Ishikawa (cell line): Measurements from ENCODE around the gene TMC7.

Experiments
- CEBPB ChIP-seq: IDR thresholded peaks from 2 replicates; pipeline ENCODE4 v1.6.1; 2012
- CREB1 ChIP-seq: IDR thresholded peaks from 2 replicates; pipeline ENCODE4 v1.6.1; 2012; ENCODE audit warnings: low read depth
- EGR1 ChIP-seq: IDR thresholded peaks from 2 replicates; pipeline ENCODE4 v1.6.1; 2012
- EP300 ChIP-seq: IDR thresholded peaks from 2 replicates; pipeline ENCODE4 v1.6.1; 2012; ENCODE audit warnings: borderline replicate concordance
- FOXM1 ChIP-seq: IDR thresholded peaks from 2 replicates; pipeline ENCODE4 v1.6.1; 2012; ENCODE audit warnings: low read depth, borderline replicate concordance
- NFIC ChIP-seq: IDR thresholded peaks from 2 replicates; pipeline ENCODE4 v1.6.1; 2012
- RAD21 ChIP-seq: IDR thresholded peaks from 2 replicates; pipeline ENCODE4 v1.6.1; 2012; ENCODE audit warnings: low read depth
- TAF1 ChIP-seq: IDR thresholded peaks from 2 replicates; pipeline ENCODE4 v1.6.1; 2012; ENCODE audit warnings: low read depth, mild to moderate bottlenecking
- TCF12 ChIP-seq: IDR thresholded peaks from 2 replicates; pipeline ENCODE4 v1.6.1; 2012; ENCODE audit warnings: low read depth
- TEAD4 ChIP-seq: IDR thresholded peaks from 2 replicates; pipeline ENCODE4 v1.6.1; 2012
- YY1 ChIP-seq: IDR thresholded peaks from 2 replicates; pipeline ENCODE4 v1.6.1; 2012; ENCODE audit warnings: low read depth
- ZBTB7A ChIP-seq: IDR thresholded peaks from 2 replicates; pipeline ENCODE4 v1.6.1; 2012; ENCODE audit warnings: low read depth
- TF ChIP-seq, protein P1 (sequence below): IDR thresholded peaks from 2 replicates; pipeline ENCODE4 v1.6.1; 2012
- TF ChIP-seq, protein P2 (sequence below): IDR thresholded peaks from 2 replicates; pipeline ENCODE4 v1.6.1; 2012; ENCODE audit warnings: low read depth, mild to moderate bottlenecking
- TF ChIP-seq, protein P3 (sequence below): IDR thresholded peaks from 2 replicates; pipeline ENCODE4 v1.6.1; 2012

TMC7 gene

DNA sequence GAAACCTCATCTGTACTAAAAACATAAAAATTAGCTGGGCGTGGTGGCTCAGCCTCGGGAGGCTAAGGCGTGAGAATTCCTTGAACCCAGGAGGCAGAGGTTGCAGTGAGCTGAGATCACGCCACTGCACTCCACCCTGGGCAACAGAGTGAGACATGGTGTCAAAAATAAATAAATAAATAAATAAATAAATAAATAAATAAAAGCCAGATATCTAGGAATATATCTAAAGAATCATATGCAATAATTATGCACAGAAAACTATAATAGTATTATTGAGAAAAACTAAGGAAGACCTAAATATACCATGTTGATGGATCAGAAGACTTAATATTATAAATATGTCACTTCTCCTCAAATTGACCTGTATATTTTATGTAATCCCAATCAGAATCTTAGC is 37.0 kb downstream of the TMC7 start:
- TF ChIP-seq EP300: no peak
- TF ChIP-seq, protein P1, sequence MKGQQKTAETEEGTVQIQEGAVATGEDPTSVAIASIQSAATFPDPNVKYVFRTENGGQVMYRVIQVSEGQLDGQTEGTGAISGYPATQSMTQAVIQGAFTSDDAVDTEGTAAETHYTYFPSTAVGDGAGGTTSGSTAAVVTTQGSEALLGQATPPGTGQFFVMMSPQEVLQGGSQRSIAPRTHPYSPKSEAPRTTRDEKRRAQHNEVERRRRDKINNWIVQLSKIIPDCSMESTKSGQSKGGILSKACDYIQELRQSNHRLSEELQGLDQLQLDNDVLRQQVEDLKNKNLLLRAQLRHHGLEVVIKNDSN: no peak
- no peak for TF ChIP-seq ZBTB7A

DNA sequence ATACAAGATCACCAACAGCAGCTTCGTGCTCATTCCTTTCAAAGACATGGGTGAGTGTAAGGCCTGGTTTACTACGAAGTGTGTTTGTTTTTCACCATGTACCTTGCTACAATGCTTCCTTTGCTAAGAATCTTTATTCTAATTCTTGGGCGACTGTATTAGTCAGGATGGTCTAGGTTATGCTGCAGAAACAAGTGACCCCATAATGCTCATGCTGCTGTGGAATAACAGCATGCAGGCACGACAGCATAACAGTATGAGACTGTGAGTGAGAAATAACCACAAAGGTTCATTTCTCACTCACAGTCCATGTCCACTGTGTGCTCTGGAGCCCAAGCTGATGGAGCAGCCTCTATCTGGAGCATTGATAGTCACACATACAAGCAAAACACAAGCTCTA is 38.0 kb downstream of the TMC7 start:
- TF ChIP-seq CEBPB (no peak), TAF1 (no peak), CREB1 (no peak), EGR1 (no peak), YY1 (no peak), TCF12 (no peak), EP300 (no peak), TEAD4 (no peak), RAD21 (no peak), ZBTB7A (no peak), FOXM1 (no peak), NFIC (no peak)
- TF ChIP-seq, protein P1: no peak
- TF ChIP-seq, protein P2, sequence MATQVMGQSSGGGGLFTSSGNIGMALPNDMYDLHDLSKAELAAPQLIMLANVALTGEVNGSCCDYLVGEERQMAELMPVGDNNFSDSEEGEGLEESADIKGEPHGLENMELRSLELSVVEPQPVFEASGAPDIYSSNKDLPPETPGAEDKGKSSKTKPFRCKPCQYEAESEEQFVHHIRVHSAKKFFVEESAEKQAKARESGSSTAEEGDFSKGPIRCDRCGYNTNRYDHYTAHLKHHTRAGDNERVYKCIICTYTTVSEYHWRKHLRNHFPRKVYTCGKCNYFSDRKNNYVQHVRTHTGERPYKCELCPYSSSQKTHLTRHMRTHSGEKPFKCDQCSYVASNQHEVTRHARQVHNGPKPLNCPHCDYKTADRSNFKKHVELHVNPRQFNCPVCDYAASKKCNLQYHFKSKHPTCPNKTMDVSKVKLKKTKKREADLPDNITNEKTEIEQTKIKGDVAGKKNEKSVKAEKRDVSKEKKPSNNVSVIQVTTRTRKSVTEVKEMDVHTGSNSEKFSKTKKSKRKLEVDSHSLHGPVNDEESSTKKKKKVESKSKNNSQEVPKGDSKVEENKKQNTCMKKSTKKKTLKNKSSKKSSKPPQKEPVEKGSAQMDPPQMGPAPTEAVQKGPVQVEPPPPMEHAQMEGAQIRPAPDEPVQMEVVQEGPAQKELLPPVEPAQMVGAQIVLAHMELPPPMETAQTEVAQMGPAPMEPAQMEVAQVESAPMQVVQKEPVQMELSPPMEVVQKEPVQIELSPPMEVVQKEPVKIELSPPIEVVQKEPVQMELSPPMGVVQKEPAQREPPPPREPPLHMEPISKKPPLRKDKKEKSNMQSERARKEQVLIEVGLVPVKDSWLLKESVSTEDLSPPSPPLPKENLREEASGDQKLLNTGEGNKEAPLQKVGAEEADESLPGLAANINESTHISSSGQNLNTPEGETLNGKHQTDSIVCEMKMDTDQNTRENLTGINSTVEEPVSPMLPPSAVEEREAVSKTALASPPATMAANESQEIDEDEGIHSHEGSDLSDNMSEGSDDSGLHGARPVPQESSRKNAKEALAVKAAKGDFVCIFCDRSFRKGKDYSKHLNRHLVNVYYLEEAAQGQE: no peak
- TF ChIP-seq, protein P3, sequence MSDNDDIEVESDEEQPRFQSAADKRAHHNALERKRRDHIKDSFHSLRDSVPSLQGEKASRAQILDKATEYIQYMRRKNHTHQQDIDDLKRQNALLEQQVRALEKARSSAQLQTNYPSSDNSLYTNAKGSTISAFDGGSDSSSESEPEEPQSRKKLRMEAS: no peak

DNA sequence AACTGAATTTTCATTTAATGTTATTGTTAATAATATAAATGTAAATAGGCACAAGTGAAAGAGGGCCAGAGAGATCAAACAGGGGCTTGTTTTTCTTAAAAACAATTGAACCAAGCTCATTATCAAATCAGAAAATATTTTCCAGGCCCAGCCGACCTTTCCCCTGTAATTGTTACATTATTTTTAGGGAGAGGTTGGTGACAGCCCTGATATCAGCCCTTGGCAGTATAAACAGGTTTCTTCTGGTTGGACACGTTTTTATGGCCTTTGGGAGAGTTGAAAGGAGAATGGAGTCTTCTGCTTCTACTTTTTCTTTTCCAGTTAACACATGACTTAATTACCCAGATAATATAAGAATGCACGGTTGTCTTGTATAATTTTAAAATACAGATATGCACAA is 43.7 kb downstream of the TMC7 start:
- TF ChIP-seq TAF1: no peak
- no peak for TF ChIP-seq CEBPB
- no peak for TF ChIP-seq YY1
- no peak for TF ChIP-seq CREB1
- TF ChIP-seq EGR1: no peak

DNA sequence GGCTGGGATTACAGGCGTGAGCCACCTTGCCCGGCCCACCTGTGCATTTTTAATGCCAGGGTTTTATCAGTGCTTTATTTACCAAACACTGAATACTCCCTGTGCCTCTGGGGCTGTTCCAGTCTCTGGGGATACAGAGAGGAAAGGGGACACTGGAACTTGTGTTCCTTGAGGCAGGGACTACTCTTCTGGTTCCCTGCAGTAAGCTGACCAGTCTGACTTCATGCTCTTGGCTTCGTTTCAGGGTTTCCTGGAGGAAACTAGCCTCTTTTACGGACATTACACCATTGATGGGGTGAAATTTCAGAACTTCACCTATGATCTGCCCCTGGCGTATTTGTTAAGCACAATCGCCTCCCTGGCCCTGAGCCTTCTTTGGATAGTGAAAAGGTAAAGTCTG is 46.2 kb downstream of the TMC7 start:
- no peak for TF ChIP-seq RAD21
- TF ChIP-seq FOXM1: no peak
- TF ChIP-seq, protein P1: no peak
- TF ChIP-seq, protein P3: no peak
- no peak for TF ChIP-seq EGR1
- no peak for TF ChIP-seq CREB1
- no peak for TF ChIP-seq YY1
- TF ChIP-seq NFIC: no peak
- no peak for TF ChIP-seq TEAD4
- TF ChIP-seq TCF12: no peak
- TF ChIP-seq ZBTB7A: no peak
- TF ChIP-seq EP300: no peak
- no peak for TF ChIP-seq CEBPB

DNA sequence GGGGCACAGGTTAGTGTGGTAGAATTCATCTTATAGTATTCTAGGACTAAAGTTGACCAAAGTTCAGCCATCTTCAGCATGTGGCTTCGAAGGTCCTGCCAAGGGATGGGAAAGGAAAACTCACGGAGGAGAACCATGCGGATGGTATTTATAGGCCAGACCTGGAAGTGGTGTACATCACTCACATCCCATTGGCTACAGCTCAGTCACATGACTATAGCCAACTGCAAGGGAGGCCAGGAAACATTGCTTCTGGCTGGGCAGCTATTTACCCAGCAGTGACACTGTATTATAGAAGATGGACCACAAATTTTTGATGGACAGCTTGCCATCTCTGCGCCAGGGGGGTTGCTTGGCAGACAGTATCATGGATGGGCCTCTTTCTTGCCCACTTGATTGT is 48.0 kb downstream of the TMC7 start:
- no peak for TF ChIP-seq TEAD4
- TF ChIP-seq, protein P1: peak; percentile 60

DNA sequence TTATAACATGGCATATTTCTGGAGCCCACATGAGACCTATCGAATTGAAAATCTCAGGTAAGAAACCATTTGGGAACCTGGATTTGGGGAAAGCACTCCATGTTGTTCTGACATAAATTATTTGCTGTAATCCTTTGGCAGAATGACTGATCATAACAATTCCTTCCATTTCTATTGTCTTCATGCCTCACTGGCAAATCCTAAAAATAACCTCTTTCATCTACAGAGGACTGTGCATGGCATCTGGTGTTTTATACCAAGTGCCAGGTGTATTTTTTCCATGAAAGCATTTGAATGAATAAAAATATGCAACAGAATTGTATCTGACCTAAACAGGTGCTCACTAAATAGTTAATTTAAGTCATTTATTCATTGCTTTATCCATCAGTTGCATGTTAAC is 50.0 kb downstream of the TMC7 start:
- TF ChIP-seq ZBTB7A (no peak), NFIC (no peak), RAD21 (no peak)

DNA sequence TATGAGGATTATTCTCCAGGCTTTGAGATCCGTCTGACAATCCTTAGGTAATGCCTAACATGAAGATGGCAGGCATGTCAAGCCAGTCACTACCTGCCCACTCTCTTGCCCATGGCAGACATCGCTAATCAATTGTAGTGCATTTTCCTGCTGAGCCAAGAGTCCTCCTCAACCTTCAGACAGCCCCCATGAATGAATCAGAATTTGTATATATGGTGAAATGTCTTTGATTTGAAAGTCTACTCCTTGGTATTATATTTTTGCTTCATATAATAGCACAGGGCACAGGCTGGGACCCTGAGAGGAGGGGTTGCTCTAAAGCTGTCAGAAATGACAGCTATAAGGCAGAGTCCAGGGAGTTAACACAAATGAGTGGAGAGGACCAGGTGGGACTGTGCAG is 56.7 kb downstream of the TMC7 start:
- TF ChIP-seq EP300 (no peak), TAF1 (no peak)
- TF ChIP-seq, protein P3: no peak

DNA sequence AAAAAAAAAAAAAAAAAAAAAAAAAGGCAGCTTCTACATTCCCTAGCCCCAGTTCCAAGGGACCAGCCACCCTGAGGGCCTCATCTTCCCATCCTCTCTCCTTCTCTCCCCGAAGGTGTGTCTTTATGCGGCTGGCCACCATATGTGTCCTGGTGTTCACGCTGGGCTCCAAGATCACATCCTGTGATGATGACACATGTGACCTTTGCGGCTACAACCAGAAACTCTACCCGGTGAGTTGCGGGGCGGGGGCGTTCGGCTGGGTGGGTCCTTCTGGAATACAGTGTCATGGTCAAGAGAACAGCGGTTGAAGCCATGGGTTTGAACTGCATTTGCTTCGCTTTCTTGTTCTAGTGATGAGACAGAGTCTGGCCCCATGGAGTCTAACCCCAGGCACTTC is 61.0 kb downstream of the TMC7 start:
- TF ChIP-seq CEBPB: no peak
- no peak for TF ChIP-seq YY1
- TF ChIP-seq, protein P3: no peak
- no peak for TF ChIP-seq TCF12
- TF ChIP-seq, protein P2: no peak
- TF ChIP-seq RAD21: no peak
- TF ChIP-seq FOXM1: no peak
- TF ChIP-seq CREB1: no peak
- TF ChIP-seq ZBTB7A: no peak
- no peak for TF ChIP-seq TEAD4
- TF ChIP-seq EP300: no peak
- TF ChIP-seq NFIC: no peak
- no peak for TF ChIP-seq EGR1
- TF ChIP-seq, protein P1: no peak
- TF ChIP-seq TAF1: no peak
